ENCODE results near the gene P2RY8. TPM values are rescaled to one million over a fixed set of nuclear protein-coding genes. Genes with fewer than 3 reads are reported as not detected.

The P2RY8 gene
- total RNA-seq, 1 donor from 2014 or later = 3.4 TPM

- DNase-seq (ENCODE audit: low spot score) = no peak
Observed at GRCh38 chrX:1419545-1420355, 117.2 kb downstream of the P2RY8 start.

- DNase-seq (ENCODE audit: low spot score) = no peak
Observed at GRCh38 chrX:1418901-1419544, 118.0 kb downstream of the P2RY8 start.

GRCh38 chrX:1417921-1418771 is 118.8 kb downstream of the P2RY8 start:
- DNase-seq (ENCODE audit: low spot score) = no peak

- DNase-seq (ENCODE audit: low spot score) = no peak
Observed at GRCh38 chrX:1416965-1417760, 119.8 kb downstream of the P2RY8 start.

- no peak for DNase-seq (ENCODE audit: low spot score)
Observed at GRCh38 chrX:1416327-1416784, 120.6 kb downstream of the P2RY8 start.

Other genes with a start within 250 kb of the P2RY8 start
- gene IL3RA, start 200.4 kb downstream of the P2RY8 start, total RNA-seq = 7.4 TPM
- gene SLC25A6, start 145.1 kb downstream of the P2RY8 start, total RNA-seq = 391 TPM
- 32.5 TPM for gene ASMTL, start 84.3 kb downstream of the P2RY8 start, total RNA-seq
- 45.1 TPM for gene AKAP17A, start 54.4 kb upstream of the P2RY8 start, total RNA-seq
- gene ASMT, start 77.9 kb upstream of the P2RY8 start, total RNA-seq = 1.3 TPM